NCI-H524 (cell line): ENCODE measurements around the gene ASCC2.
A peak's percentile ranks its signal among the peaks of the same experiment; 100 is the strongest.

ENCODE experiments used
- DNase-seq, 2 experiments: peaks; one replicate each; lab custom pipeline; 2025; lab: John Stamatoyannopoulos, UW

Gene ASCC2

GRCh38 chr22:29753808-29754657 is 84.0 kb downstream of the ASCC2 start:
- no peak for DNase-seq

GRCh38 chr22:29751669-29752068 is 86.4 kb downstream of the ASCC2 start:
- DNase-seq: no peak

GRCh38 chr22:29750559-29751538 is 87.2 kb downstream of the ASCC2 start:
- no peak for DNase-seq

GRCh38 chr22:29750029-29750428 is 88.0 kb downstream of the ASCC2 start:
- DNase-seq: no peak

GRCh38 chr22:29748248-29748893 is 89.7 kb downstream of the ASCC2 start:
- no peak for DNase-seq

- no peak for DNase-seq
These were observed 90.2 kb downstream of the ASCC2 start for GRCh38 chr22:29747832-29748231.

GRCh38 chr22:29744902-29745301 is 93.2 kb downstream of the ASCC2 start:
- DNase-seq: peak; percentile 97 to 98

GRCh38 chr22:29742326-29742725 is 95.7 kb downstream of the ASCC2 start:
- no peak for DNase-seq

- DNase-seq: no peak
These were observed 96.1 kb downstream of the ASCC2 start for GRCh38 chr22:29741926-29742325.

- no peak for DNase-seq
These were observed 97.9 kb downstream of the ASCC2 start for GRCh38 chr22:29740216-29740615.

- no peak for DNase-seq
These were observed 98.7 kb downstream of the ASCC2 start for GRCh38 chr22:29739346-29739875.
